ENCODE results near the gene LCAT. TPM values are rescaled to one million over a fixed set of nuclear protein-coding genes. Genes with fewer than 3 reads are reported as not detected.

LCAT gene
- 21.7 and 21.9 TPM in 2 replicates for polyA plus RNA-seq (2013)

- no peak within 1 kb of the TSS for H2BK12ac ChIP-seq (ENCODE audit: low read length)
- no peak for DNase-seq
- no peak within 1 kb of the TSS for H3K9ac ChIP-seq (ENCODE audit: low read length)
- no peak within 1 kb of the TSS for H4K12ac ChIP-seq (ENCODE audit: low read depth, low read length)
- no peaks in the 10 kb centered on the region for H3K79me1 ChIP-seq (ENCODE audit: low read length)
- no peak within 1 kb of the TSS for H4K91ac ChIP-seq (ENCODE audit: low read depth, low read length)
- H2AK5ac ChIP-seq (ENCODE audit: low read length), result no peak within 1 kb of the TSS
- H3K79me2 ChIP-seq (ENCODE audit: control insufficient read depth, insufficient read depth, low read length, poor library complexity), result no peaks in the 10 kb centered on the region
- no peaks in the 10 kb centered on the region for H3K27me3 ChIP-seq (ENCODE audit: insufficient read depth, low read length)
- H3K23ac ChIP-seq (ENCODE audit: low read length), result no peak within 1 kb of the TSS
- H3K36me3 ChIP-seq (ENCODE audit: control insufficient read depth in 1 of 2, insufficient read depth in 2 of 2, low read length in 2 of 2), result peaks cover 90 to 92% of the 10 kb centered on the region in 2 experiments
- H2AFZ ChIP-seq (ENCODE audit: insufficient read depth, low read length, poor library complexity), result no peak within 1 kb of the TSS
- no peak within 1 kb of the TSS for H3K4me3 ChIP-seq (ENCODE audit: low read depth, low read length)
- peaks cover 6% of the 10 kb centered on the region for H3K9me3 ChIP-seq (ENCODE audit: insufficient read depth, low read depth, low read length)
- no peaks in the 10 kb centered on the region for H3K4me1 ChIP-seq (ENCODE audit: control insufficient read depth in 1 of 2, insufficient read depth in 2 of 2, low read length in 2 of 2)
- H3K27ac ChIP-seq (ENCODE audit: low read depth, low read length), result no peak within 1 kb of the TSS
- no peak within 1 kb of the TSS for H3K4me2 ChIP-seq (ENCODE audit: low read length)
- no CpG with 5 or more reads among the region's 23 CpGs for WGBS (ENCODE audit: extremely low coverage, insufficient coverage, insufficient read length)
- H3K14ac ChIP-seq (ENCODE audit: low read length), result no peak within 1 kb of the TSS
- H3K18ac ChIP-seq (ENCODE audit: low read length), result no peak within 1 kb of the TSS
- H4K8ac ChIP-seq (ENCODE audit: low read depth, low read length), result no peak within 1 kb of the TSS
- no peak within 1 kb of the TSS for H2BK5ac ChIP-seq (ENCODE audit: low read depth, low read length, poor library complexity)
- H3K4ac ChIP-seq (ENCODE audit: low read depth, low read length), result no peak within 1 kb of the TSS
- no peak within 1 kb of the TSS for H2BK120ac ChIP-seq (ENCODE audit: insufficient read depth, low read length, poor library complexity)
These were observed at the start of gene LCAT for GRCh38 chr16:67943619-67944504. TSS of gene LCAT (minus strand) at chr16:67944120. CDS start at chr16:67944101, 19 bp downstream.

- Histone ChIP-seq H3K4me2 (ENCODE audit: low read length) (peak overlapping the region; percentile 37), H2BK120ac (ENCODE audit: insufficient read depth, low read length, poor library complexity) (peak overlapping the region; percentile 26), H3K79me1 (ENCODE audit: low read length) (peaks cover 2% of the 10 kb centered on the region), H3K27ac (ENCODE audit: low read depth, low read length) (no peak overlapping the region), H3K4me1 (ENCODE audit: control insufficient read depth in 1 of 2, insufficient read depth in 2 of 2, low read length in 2 of 2) (peaks cover 3 to 5% of the 10 kb centered on the region in 2 experiments), H3K4me3 (ENCODE audit: low read depth, low read length) (no peak overlapping the region), H2AK5ac (ENCODE audit: low read length) (peak overlapping the region; percentile 79), H3K23ac (ENCODE audit: low read length) (no peak overlapping the region), H2BK5ac (ENCODE audit: low read depth, low read length, poor library complexity) (no peak overlapping the region), H3K27me3 (ENCODE audit: insufficient read depth, low read length) (no peaks in the 10 kb centered on the region), H4K91ac (ENCODE audit: low read depth, low read length) (peak overlapping the region; percentile 60), H4K8ac (ENCODE audit: low read depth, low read length) (peak overlapping the region; percentile 82), H3K9ac (ENCODE audit: low read length) (no peak overlapping the region), H2AFZ (ENCODE audit: insufficient read depth, low read length, poor library complexity) (peak overlapping the region; percentile 65), H3K79me2 (ENCODE audit: control insufficient read depth, insufficient read depth, low read length, poor library complexity) (peaks cover 1% of the 10 kb centered on the region), H2BK12ac (ENCODE audit: low read length) (no peak overlapping the region), H3K9me3 (ENCODE audit: insufficient read depth, low read depth, low read length) (no peaks in the 10 kb centered on the region), H4K12ac (ENCODE audit: low read depth, low read length) (peak overlapping the region; percentile 61), H3K4ac (ENCODE audit: low read depth, low read length) (no peak overlapping the region), H3K14ac (ENCODE audit: low read length) (peak overlapping the region; percentile 45), H3K36me3 (ENCODE audit: control insufficient read depth in 1 of 2, insufficient read depth in 2 of 2, low read length in 2 of 2) (no peaks in the 10 kb centered on the region), H3K18ac (ENCODE audit: low read length) (no peak overlapping the region)
- DNase-seq, result peak; percentile 61 to 84
- WGBS (ENCODE audit: extremely low coverage, insufficient coverage, insufficient read length), result no CpG with 5 or more reads among the region's 39 CpGs
These were observed 49.5 kb upstream of the LCAT start for GRCh38 chr16:67993207-67994039.

GRCh38 chr16:67992661-67993206 lies 48.8 kb upstream of the LCAT start:
- no CpG with 5 or more reads among the region's 20 CpGs for WGBS (ENCODE audit: extremely low coverage, insufficient coverage, insufficient read length)
- no peak for DNase-seq
- H2AFZ ChIP-seq (ENCODE audit: insufficient read depth, low read length, poor library complexity), result no peak overlapping the region
- H3K9me3 ChIP-seq (ENCODE audit: insufficient read depth, low read depth, low read length), result no peaks in the 10 kb centered on the region
- H3K79me2 ChIP-seq (ENCODE audit: control insufficient read depth, insufficient read depth, low read length, poor library complexity), result peaks cover 1% of the 10 kb centered on the region
- peaks cover 3 to 5% of the 10 kb centered on the region in 2 experiments for H3K4me1 ChIP-seq (ENCODE audit: control insufficient read depth in 1 of 2, insufficient read depth in 2 of 2, low read length in 2 of 2)
- H3K27ac ChIP-seq (ENCODE audit: low read depth, low read length), result no peak overlapping the region
- peaks cover 2% of the 10 kb centered on the region for H3K79me1 ChIP-seq (ENCODE audit: low read length)
- no peaks in the 10 kb centered on the region for H3K27me3 ChIP-seq (ENCODE audit: insufficient read depth, low read length)
- H3K36me3 ChIP-seq (ENCODE audit: control insufficient read depth in 1 of 2, insufficient read depth in 2 of 2, low read length in 2 of 2), result no peaks in the 10 kb centered on the region
- H3K23ac ChIP-seq (ENCODE audit: low read length), result no peak overlapping the region
- no peak overlapping the region for H3K4ac ChIP-seq (ENCODE audit: low read depth, low read length)
- H4K8ac ChIP-seq (ENCODE audit: low read depth, low read length), result peak overlapping the region; percentile 1
- H3K9ac ChIP-seq (ENCODE audit: low read length), result no peak overlapping the region
- no peak overlapping the region for H2BK5ac ChIP-seq (ENCODE audit: low read depth, low read length, poor library complexity)
- H4K91ac ChIP-seq (ENCODE audit: low read depth, low read length), result no peak overlapping the region
- no peak overlapping the region for H2BK120ac ChIP-seq (ENCODE audit: insufficient read depth, low read length, poor library complexity)
- H3K4me3 ChIP-seq (ENCODE audit: low read depth, low read length), result no peak overlapping the region
- H3K4me2 ChIP-seq (ENCODE audit: low read length), result no peak overlapping the region
- H3K18ac ChIP-seq (ENCODE audit: low read length), result no peak overlapping the region
- H2AK5ac ChIP-seq (ENCODE audit: low read length), result no peak overlapping the region
- H4K12ac ChIP-seq (ENCODE audit: low read depth, low read length), result no peak overlapping the region
- H3K14ac ChIP-seq (ENCODE audit: low read length), result no peak overlapping the region
- H2BK12ac ChIP-seq (ENCODE audit: low read length), result no peak overlapping the region

- H3K27me3 ChIP-seq (ENCODE audit: insufficient read depth, low read length), result no peaks in the 10 kb centered on the region
- no peak overlapping the region for H2BK5ac ChIP-seq (ENCODE audit: low read depth, low read length, poor library complexity)
- H4K12ac ChIP-seq (ENCODE audit: low read depth, low read length), result no peak overlapping the region
- H3K79me1 ChIP-seq (ENCODE audit: low read length), result peaks cover 2% of the 10 kb centered on the region
- H3K4ac ChIP-seq (ENCODE audit: low read depth, low read length), result no peak overlapping the region
- no peak overlapping the region for H2BK120ac ChIP-seq (ENCODE audit: insufficient read depth, low read length, poor library complexity)
- peaks cover 3 to 8% of the 10 kb centered on the region in 2 experiments for H3K4me1 ChIP-seq (ENCODE audit: control insufficient read depth in 1 of 2, insufficient read depth in 2 of 2, low read length in 2 of 2)
- no peak overlapping the region for H3K18ac ChIP-seq (ENCODE audit: low read length)
- H3K79me2 ChIP-seq (ENCODE audit: control insufficient read depth, insufficient read depth, low read length, poor library complexity), result peaks cover 1% of the 10 kb centered on the region
- H3K9me3 ChIP-seq (ENCODE audit: insufficient read depth, low read depth, low read length), result no peaks in the 10 kb centered on the region
- H4K91ac ChIP-seq (ENCODE audit: low read depth, low read length), result no peak overlapping the region
- H3K23ac ChIP-seq (ENCODE audit: low read length), result no peak overlapping the region
- no peaks in the 10 kb centered on the region for H3K36me3 ChIP-seq (ENCODE audit: control insufficient read depth in 1 of 2, insufficient read depth in 2 of 2, low read length in 2 of 2)
- DNase-seq, result no peak
- no peak overlapping the region for H3K4me2 ChIP-seq (ENCODE audit: low read length)
- no peak overlapping the region for H2AFZ ChIP-seq (ENCODE audit: insufficient read depth, low read length, poor library complexity)
- H3K4me3 ChIP-seq (ENCODE audit: low read depth, low read length), result no peak overlapping the region
- no peak overlapping the region for H2BK12ac ChIP-seq (ENCODE audit: low read length)
- no peak overlapping the region for H2AK5ac ChIP-seq (ENCODE audit: low read length)
- no peak overlapping the region for H4K8ac ChIP-seq (ENCODE audit: low read depth, low read length)
- no peak overlapping the region for H3K9ac ChIP-seq (ENCODE audit: low read length)
- no CpG with 5 or more reads among the region's 6 CpGs for WGBS (ENCODE audit: extremely low coverage, insufficient coverage, insufficient read length)
- no peak overlapping the region for H3K27ac ChIP-seq (ENCODE audit: low read depth, low read length)
- no peak overlapping the region for H3K14ac ChIP-seq (ENCODE audit: low read length)
These were observed 46.1 kb upstream of the LCAT start for GRCh38 chr16:67990018-67990386.
